ENCODE measurements around the gene ARHGAP30.
"Not testable (repeated sequence)": the region's sequence is repeated elsewhere in the genome, so short reads cannot be mapped to it uniquely, and the experiment has no call there.

Gene ARHGAP30

DNA sequence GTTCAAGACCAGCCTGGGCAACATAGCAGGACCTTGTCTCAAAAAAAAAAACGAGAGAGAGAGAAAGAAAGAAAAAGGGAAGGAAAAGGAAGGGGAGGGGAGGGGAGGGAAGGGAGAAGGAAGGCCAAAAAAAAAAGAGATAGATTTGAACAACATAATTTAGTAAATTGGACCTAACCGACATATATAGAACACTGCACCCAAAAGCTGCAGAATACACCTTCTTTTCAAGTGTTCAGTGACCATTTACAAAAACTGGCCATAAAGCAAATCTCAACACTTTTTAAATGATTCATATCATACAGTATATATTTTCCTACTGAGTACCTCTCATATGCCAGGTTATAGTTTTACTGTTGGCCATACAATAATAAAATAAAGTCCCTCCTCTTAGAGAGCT lies 37.8 kb downstream of the ARHGAP30 start:
- TF ChIP-seq, protein P1, sequence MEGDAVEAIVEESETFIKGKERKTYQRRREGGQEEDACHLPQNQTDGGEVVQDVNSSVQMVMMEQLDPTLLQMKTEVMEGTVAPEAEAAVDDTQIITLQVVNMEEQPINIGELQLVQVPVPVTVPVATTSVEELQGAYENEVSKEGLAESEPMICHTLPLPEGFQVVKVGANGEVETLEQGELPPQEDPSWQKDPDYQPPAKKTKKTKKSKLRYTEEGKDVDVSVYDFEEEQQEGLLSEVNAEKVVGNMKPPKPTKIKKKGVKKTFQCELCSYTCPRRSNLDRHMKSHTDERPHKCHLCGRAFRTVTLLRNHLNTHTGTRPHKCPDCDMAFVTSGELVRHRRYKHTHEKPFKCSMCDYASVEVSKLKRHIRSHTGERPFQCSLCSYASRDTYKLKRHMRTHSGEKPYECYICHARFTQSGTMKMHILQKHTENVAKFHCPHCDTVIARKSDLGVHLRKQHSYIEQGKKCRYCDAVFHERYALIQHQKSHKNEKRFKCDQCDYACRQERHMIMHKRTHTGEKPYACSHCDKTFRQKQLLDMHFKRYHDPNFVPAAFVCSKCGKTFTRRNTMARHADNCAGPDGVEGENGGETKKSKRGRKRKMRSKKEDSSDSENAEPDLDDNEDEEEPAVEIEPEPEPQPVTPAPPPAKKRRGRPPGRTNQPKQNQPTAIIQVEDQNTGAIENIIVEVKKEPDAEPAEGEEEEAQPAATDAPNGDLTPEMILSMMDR (IDR thresholded peaks at IDR 0.05; ENCODE audit: low read depth, low read length, missing control alignments) = no peak
- no peak overlapping the region for H3K4me3 ChIP-seq (replicated peaks; ENCODE audit: low read depth, low read length)
- no peak for DNase-seq (ENCODE audit: extremely low read depth, low read depth)

DNA sequence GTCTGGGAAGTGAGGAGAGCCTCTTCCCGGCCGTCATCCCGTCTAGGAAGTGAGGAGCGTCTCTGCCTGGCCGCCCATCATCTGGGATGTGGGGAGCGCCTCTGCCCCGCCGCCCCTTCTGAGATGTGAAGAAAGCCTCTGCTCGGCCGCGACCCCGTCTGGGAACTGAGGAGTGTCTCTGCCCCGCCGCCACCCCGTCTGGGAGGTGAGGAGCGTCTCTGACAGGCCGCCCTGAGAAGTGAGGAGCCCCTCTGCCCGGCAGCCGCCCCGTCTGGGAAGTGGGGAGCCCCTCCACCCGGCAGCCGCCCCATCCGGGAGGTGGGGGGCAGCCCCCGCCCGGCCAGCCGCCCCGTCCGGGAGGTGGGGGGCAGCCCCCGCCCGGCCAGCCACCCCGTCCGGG lies 40.2 kb downstream of the ARHGAP30 start:
- DNase-seq (ENCODE audit: extremely low read depth, low read depth); H3K4me3 ChIP-seq (replicated peaks; ENCODE audit: low read depth, low read length): not testable (repeated sequence)

DNA sequence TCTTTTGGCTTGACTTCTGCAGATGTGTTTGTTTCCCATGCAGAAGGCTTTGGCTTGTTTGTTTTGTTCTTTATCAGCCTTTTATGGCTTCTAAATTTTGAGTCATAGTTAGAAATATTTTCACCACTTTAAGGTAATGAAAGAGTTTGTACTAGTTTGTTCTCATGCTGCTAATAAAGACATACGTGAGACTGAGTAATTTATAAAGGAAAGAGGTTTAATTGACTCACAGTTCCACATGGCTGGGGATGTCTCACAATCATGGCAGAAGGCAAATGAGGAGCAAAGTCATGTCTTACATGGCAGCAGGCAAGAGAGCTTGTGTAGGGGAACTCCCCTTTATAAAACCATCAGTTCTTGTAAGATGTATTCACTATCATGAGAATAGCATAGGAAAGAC lies 42.7 kb downstream of the ARHGAP30 start:
- not testable (repeated sequence) for DNase-seq (ENCODE audit: extremely low read depth, low read depth); H3K4me3 ChIP-seq (replicated peaks; ENCODE audit: low read depth, low read length)

DNA sequence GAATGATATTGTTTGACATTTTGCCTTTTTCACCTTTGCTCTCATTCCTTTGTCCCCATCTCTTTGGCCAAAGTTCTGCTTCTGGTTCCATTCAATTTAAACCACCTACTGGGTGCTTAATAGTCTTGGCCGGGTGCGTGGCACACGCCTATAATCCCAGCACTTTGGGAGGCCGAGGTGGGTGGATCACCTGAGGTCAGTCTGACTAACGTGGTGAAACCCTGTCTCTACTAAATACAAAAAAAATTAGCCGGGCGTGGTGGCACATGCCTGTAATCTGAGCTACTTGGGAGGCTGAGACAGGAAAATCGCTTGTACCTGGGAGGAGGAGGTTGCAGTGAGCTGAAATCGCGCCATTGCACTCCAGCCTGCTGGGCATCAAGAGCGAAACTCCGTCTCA lies 47.3 kb downstream of the ARHGAP30 start:
- not testable (repeated sequence) for H3K4me3 ChIP-seq (replicated peaks; ENCODE audit: low read depth, low read length); DNase-seq (ENCODE audit: extremely low read depth, low read depth)

DNA sequence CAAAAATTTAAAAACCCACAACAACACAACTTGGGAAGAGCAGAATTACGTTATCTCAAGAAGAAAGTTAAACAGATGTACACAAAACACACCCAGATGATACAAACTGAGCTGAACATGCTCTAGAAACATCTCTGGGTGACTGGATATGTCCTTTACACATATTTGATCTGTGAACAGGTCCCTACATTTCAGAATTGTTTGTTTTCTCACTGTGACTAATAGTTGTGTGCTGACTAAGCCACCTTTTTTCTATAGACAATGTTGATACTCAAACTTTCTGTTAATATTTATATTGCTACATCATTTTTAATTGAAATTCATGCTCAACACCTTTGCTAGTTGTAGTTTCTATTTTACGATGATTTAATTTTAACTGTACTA lies 47.7 kb downstream of the ARHGAP30 start:
- TF ChIP-seq, protein P1 (IDR thresholded peaks at IDR 0.05; ENCODE audit: low read depth, low read length, missing control alignments) = no peak
- no peak for DNase-seq (ENCODE audit: extremely low read depth, low read depth)
- H3K4me3 ChIP-seq (replicated peaks; ENCODE audit: low read depth, low read length) = no peak overlapping the region

DNA sequence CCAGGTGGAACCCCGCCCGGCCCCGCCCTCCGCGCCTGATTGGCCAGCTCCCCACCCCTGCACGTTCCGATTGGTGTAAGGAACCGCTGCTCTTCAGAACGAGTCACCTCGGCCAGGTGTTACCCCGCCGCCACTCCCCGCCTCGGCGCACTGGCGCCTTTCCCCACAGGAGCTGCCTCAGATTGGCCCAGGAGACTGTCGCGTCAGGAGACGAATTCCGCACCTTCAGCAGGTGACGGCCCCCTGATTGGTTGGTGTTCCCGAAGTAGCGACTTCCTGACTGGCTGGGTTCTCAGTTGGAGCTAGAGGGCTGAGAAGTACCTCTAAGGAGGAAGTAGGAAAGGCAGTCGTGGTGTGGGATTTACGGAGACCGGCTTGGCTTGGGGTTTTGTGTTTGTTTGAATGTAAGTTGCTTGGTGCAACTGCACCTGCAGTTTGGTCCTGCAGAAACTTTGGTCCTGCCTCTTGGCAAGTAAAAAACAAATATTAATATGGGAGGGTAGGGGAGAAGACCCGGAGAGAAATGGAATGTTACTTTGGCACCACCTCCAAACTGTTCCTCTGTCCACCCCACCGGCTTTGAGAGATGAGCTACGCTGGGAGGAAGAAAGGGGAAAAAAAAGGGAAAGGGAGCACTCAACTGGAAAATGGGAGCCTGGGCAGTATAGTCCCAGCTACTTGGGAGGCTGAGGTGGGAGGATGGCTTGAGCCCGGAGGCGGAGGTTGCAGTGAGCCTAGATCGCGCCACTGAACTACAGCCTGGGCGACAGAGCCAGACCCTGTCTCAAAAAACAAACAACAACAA lies 48.3 kb downstream of the ARHGAP30 start:
- H3K4me3 ChIP-seq (replicated peaks; ENCODE audit: low read depth, low read length) = peak overlapping the region; percentile 38
- no peak for DNase-seq (ENCODE audit: extremely low read depth, low read depth)
- TF ChIP-seq, protein P1 (IDR thresholded peaks at IDR 0.05; ENCODE audit: low read depth, low read length, missing control alignments) = no peak

DNA sequence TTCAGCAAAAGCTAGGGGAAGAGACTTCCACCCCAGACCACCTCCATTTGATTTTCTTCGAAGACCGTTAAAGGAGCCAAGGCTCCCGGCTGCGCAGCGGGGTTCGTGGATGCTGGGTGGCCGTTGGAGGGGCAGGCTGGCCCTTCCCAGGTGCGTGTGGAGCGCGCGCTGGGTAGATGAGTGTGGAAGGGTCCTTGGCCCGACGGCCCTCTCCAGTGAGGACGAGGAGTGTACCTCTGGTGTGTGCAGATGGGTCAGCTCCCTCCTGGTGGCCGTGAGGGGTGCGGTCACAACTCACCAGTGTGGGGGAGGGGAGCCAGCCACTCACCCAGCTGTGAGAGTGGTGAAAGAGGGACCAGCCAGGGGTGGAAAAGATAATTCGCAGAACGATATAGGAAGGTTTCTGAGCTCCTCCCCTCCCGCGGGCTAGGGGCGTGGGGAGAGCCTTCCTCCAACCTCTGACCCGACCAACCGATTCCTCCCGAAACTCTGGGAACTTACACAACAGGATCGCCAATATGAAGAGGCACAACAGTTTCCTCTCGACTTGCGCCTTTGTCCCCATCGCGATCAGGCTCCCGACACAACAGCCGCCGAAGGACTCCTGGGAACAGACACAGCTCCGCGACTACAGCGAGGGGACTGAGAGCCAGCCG lies 49.1 kb downstream of the ARHGAP30 start, which contains the start of gene F11R:
TSS of gene F11R (minus strand) at position 644 of the 656 bp plus-strand sequence. CDS start at position 565, 79 bp downstream.
- DNase-seq (ENCODE audit: extremely low read depth, low read depth) = no peak
- TF ChIP-seq, protein P1 (IDR thresholded peaks at IDR 0.05; ENCODE audit: low read depth, low read length, missing control alignments) = no peak
- H3K4me3 ChIP-seq (replicated peaks; ENCODE audit: low read depth, low read length) = peak within 1 kb of the TSS; percentile 38

DNA sequence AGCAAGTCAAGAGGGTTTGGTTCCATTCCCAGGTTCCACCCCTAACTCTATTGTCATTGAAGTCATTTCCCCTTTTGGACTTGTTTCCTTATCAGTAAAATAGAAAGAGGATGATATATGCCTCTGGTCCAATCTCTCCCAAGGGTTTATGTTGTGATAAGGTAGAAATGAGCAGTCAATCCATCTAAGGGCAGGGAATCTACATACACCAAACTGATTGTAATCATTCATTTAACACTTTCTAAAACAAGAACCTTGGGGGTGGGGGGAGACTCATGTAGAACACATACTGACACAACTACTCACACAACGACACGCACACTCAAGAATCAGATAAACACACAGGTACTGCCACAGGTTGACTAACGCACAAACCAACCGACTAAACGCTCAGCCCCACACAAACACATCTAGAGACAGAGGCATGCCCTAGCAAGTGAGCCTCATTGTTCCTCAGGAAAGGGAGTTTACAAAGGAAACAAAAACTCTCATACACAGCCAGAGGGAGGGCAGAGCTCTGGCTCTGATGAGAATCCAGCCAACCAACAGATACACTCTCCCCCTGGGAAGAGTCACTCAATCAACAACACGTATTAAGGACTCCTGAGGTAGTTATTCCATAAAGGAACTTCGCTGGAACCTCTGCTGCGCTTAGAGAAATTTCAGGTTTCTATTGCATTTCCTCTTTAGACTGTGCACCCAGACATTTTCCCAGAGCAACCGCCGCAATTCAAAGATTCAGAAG lies 49.8 kb downstream of the ARHGAP30 start:
- TF ChIP-seq, protein P1 (IDR thresholded peaks at IDR 0.05; ENCODE audit: low read depth, low read length, missing control alignments) = no peak
- no peak for DNase-seq (ENCODE audit: extremely low read depth, low read depth)
- H3K4me3 ChIP-seq (replicated peaks; ENCODE audit: low read depth, low read length) = peak overlapping the region; percentile 38; the same call in 1 of the 2 replicates

DNA sequence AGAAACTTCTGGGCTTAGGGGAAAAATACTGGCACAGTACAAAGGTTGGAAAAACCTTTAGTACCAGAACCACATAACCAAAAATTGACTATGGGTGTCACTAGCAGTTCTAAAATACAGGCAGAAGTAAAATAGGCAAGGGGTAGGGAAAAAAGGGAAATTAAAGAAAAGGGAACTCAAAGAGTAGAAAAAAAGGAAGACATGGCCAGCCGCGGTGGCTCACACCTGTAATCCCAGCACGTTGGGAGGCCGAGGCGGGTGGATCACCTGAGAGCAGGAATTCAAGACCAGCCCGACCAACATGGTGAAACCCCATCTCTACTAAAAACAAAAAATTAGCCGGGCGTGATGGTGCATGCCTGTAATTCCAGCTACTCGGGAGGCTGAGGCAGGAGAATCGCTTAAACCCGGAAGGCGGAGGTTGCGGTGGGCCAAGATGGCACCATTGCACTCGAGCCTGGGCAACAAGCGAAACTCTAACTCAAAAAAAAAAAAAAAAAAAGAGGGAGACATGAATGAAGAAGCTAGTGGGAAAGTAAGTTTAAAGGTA lies 50.5 kb downstream of the ARHGAP30 start:
- H3K4me3 ChIP-seq (replicated peaks; ENCODE audit: low read depth, low read length); DNase-seq (ENCODE audit: extremely low read depth, low read depth): not testable (repeated sequence)

All from HFF-Myc (cell line).